H1 (cell line): ENCODE measurements around the gene PYURF. TPM values are rescaled to one million over a fixed set of nuclear protein-coding genes. Genes with fewer than 3 reads are reported as not detected.

Experiments
- CTCF ChIA-PET: fragments of 300-600 bp; sonication (Branson Sonifier 250); formaldehyde crosslinking; loops from one replicate; lab custom pipeline; 2021; ENCODE audit not compliant: partially characterized antibody; lab: Charles Lee
- POLR2A ChIA-PET: fragments of 300-600 bp; sonication (Branson Sonifier 250); formaldehyde crosslinking; loops from one replicate; lab custom pipeline; 2021; ENCODE audit warnings: inconsistent platforms; ENCODE audit not compliant: partially characterized antibody; lab: Charles Lee
- DNase-seq, 2 experiments: peaks; one replicate each; pipeline versions ENCODE4 v3.0.0 to v3.0.0-alpha.2; 2010 to 2022; ENCODE audit warnings: low spot score in 2 of 2, low read depth in 1 of 2, mixed read lengths in 1 of 2
- FAIRE-seq: peaks from 2 replicates; lab custom pipeline; 2011; peaks lifted over from hg19 to GRCh38; lab: Jason Lieb, UNC
- H2AFZ ChIP-seq: 2 replicates; pipeline ENCODE4 v1.8.1; 2012; ENCODE audit warnings: low read length, inconsistent platforms
- H2AK5ac ChIP-seq: 2 replicates; pipeline ENCODE4 v1.6.1; 2013; ENCODE audit warnings: low read depth, low read length
- H2BK120ac ChIP-seq: replicated peaks from 2 replicates; pipeline ENCODE3; 2013; ENCODE audit warnings: low read depth, low read length, inconsistent platforms
- H2BK12ac ChIP-seq: 2 replicates; pipeline ENCODE4 v1.6.1; 2013; ENCODE audit warnings: low read depth, low read length
- H2BK15ac ChIP-seq: 2 replicates; pipeline ENCODE4 v1.6.1; 2013; ENCODE audit warnings: low read length
- H2BK20ac ChIP-seq: 2 replicates; pipeline ENCODE4 v1.6.1; 2013; ENCODE audit warnings: low read length
- H2BK5ac ChIP-seq: 2 replicates; pipeline ENCODE4 v1.6.1; 2013; ENCODE audit warnings: low read depth, low read length
- H3K14ac ChIP-seq: 2 replicates; pipeline ENCODE4 v1.6.1; 2013; ENCODE audit warnings: inconsistent platforms; ENCODE audit not compliant: insufficient read length
- H3K18ac ChIP-seq: 2 replicates; pipeline ENCODE4 v1.6.1; 2013; ENCODE audit warnings: low read length; ENCODE audit errors: extremely low read depth
- H3K23ac ChIP-seq: 2 replicates; pipeline ENCODE4 v1.6.1; 2013; ENCODE audit warnings: inconsistent platforms; ENCODE audit not compliant: insufficient read length
- H3K23me2 ChIP-seq: 2 replicates; pipeline ENCODE4 v1.6.1; 2013; ENCODE audit warnings: low read depth, low read length
- H3K27ac ChIP-seq: 2 replicates; pipeline ENCODE4 v1.6.1; 2011; ENCODE audit warnings: low read depth, low read length, inconsistent platforms
- H3K27me3 ChIP-seq, 4 experiments: replicated peaks in 1 of 4; 1 replicate in 1 of 4; 2 replicates in 3 of 4; pipeline versions ENCODE4 v1.6.1 to v1.8.1; 2011 to 2013; ENCODE audit warnings: low read length in 3 of 4, mild to moderate bottlenecking in 3 of 4, inconsistent platforms in 2 of 4, mixed read lengths in 2 of 4, moderate library complexity in 1 of 4; ENCODE audit not compliant: control insufficient read depth in 3 of 4, insufficient read depth in 3 of 4; ENCODE audit errors: extremely low read depth in 1 of 4
- H3K36me3 ChIP-seq, 4 experiments: 2 replicates each; pipeline versions ENCODE4 v1.6.1 to v1.8.1; 2011 to 2013; ENCODE audit warnings: mild to moderate bottlenecking in 4 of 4, low read length in 3 of 4, moderate library complexity in 2 of 4, control low read depth in 1 of 4, inconsistent platforms in 1 of 4; ENCODE audit not compliant: insufficient read depth in 4 of 4, control insufficient read depth in 2 of 4
- H3K4ac ChIP-seq: replicated peaks from 2 replicates; pipeline ENCODE3; 2013; ENCODE audit warnings: low read length, low read depth, mixed read lengths, inconsistent platforms; ENCODE audit not compliant: insufficient read length
- H3K4me1 ChIP-seq, 4 experiments: replicated peaks in 1 of 4; 1 replicate in 1 of 4; 2 replicates in 3 of 4; pipeline versions ENCODE4 v1.6.1 to v1.8.1; 2011 to 2013; ENCODE audit warnings: low read length in 3 of 4, inconsistent platforms in 2 of 4, mixed read lengths in 1 of 4; ENCODE audit not compliant: insufficient read depth in 4 of 4, control insufficient read depth in 3 of 4
- H3K4me2 ChIP-seq, 2 experiments: 2 replicates each; pipeline versions ENCODE4 v1.6.1 to v1.8.1; 2011 to 2013; ENCODE audit warnings: low read depth in 2 of 2, low read length in 2 of 2, control low read depth in 1 of 2, inconsistent platforms in 1 of 2, mild to moderate bottlenecking in 1 of 2; ENCODE audit not compliant: insufficient read depth in 1 of 2
- H3K4me3 ChIP-seq, 4 experiments: fragments of 200-600, 300-600 bp in 1 of 4; sonication (generic), shearing (Covaris generic), sonication (Bioruptor Twin) in 1 of 4; 2 replicates each; pipeline versions ENCODE4 v1.5.1 to v1.8.1; 2011 to 2016; ENCODE audit warnings: low read length in 4 of 4, low read depth in 3 of 4, control low read depth in 2 of 4, inconsistent platforms in 2 of 4, mild to moderate bottlenecking in 2 of 4, mixed read lengths in 1 of 4, moderate library complexity in 1 of 4; ENCODE audit not compliant: insufficient read depth in 2 of 4; ENCODE audit errors: extremely low read depth in 1 of 4
- H3K56ac ChIP-seq: replicated peaks from 2 replicates; pipeline ENCODE3; 2013; ENCODE audit warnings: low read depth, mild to moderate bottlenecking, mixed read lengths, low read length, inconsistent platforms; ENCODE audit not compliant: insufficient read length
- H3K79me1 ChIP-seq: 2 replicates; pipeline ENCODE4 v1.6.1; 2013; ENCODE audit warnings: low read depth, low read length, control low read depth
- H3K79me2 ChIP-seq, 2 experiments: 2 replicates each; pipeline versions ENCODE4 v1.6.1 to v1.8.1; 2012 to 2013; ENCODE audit warnings: low read length in 2 of 2, mild to moderate bottlenecking in 2 of 2, inconsistent platforms in 1 of 2; ENCODE audit not compliant: insufficient read depth in 2 of 2, control insufficient read depth in 1 of 2
- H3K9ac ChIP-seq, 4 experiments: replicated peaks in 1 of 4; 1 replicate in 1 of 4; 2 replicates in 3 of 4; pipeline versions ENCODE4 v1.6.1 to v1.8.1; 2011 to 2013; ENCODE audit warnings: low read depth in 3 of 4, low read length in 3 of 4, control low read depth in 2 of 4, mild to moderate bottlenecking in 2 of 4, moderate library complexity in 2 of 4, inconsistent platforms in 1 of 4; ENCODE audit errors: extremely low read depth in 1 of 4
- H3K9me3 ChIP-seq, 2 experiments: 2 replicates each; pipeline versions ENCODE4 v1.6.1 to v1.8.1; 2012 to 2013; ENCODE audit warnings: mild to moderate bottlenecking in 2 of 2, moderate library complexity in 2 of 2, control low read depth in 1 of 2, inconsistent platforms in 1 of 2, low read depth in 1 of 2, low read length in 1 of 2, mixed read lengths in 1 of 2; ENCODE audit not compliant: insufficient read depth in 2 of 2
- H4K20me1 ChIP-seq, 2 experiments: replicated peaks in 1 of 2; 2 replicates each; pipeline versions ENCODE3 to v1.8.1; 2011 to 2013; ENCODE audit warnings: inconsistent platforms in 2 of 2, low read length in 2 of 2, mild to moderate bottlenecking in 1 of 2; ENCODE audit not compliant: insufficient read depth in 2 of 2, control insufficient read depth in 1 of 2
- H4K5ac ChIP-seq: 2 replicates; pipeline ENCODE4 v1.6.1; 2013; ENCODE audit warnings: low read length, low read depth, mixed read lengths, inconsistent platforms; ENCODE audit not compliant: insufficient read length
- H4K8ac ChIP-seq: 2 replicates; pipeline ENCODE4 v1.8.0; 2013; ENCODE audit warnings: mild to moderate bottlenecking, moderate library complexity, low read length, inconsistent platforms; ENCODE audit not compliant: insufficient read depth; ENCODE audit errors: extremely low read depth
- H4K91ac ChIP-seq: replicated peaks from 2 replicates; pipeline ENCODE3; 2013; ENCODE audit warnings: low read length, mixed read lengths, inconsistent platforms; ENCODE audit not compliant: insufficient read length
- CBX8 ChIP-seq: fragments of 300-800, 300-1000 bp; sonication (generic); IDR thresholded peaks from 2 replicates; pipeline ENCODE4 v1.7.1; 2016; ENCODE audit warnings: low read depth, low read length, borderline replicate concordance
- CHD2 ChIP-seq: IDR thresholded peaks from 2 replicates; pipeline ENCODE4 v1.6.1; 2012; ENCODE audit warnings: low read length, improper control_type of control experiment
- CTBP2 ChIP-seq: IDR thresholded peaks from 2 replicates; pipeline ENCODE4 v1.7.0; 2011; ENCODE audit warnings: borderline replicate concordance, mild to moderate bottlenecking, moderate library complexity, mixed read lengths, low read length; ENCODE audit not compliant: insufficient read depth, insufficient read length
- MAFK ChIP-seq: IDR thresholded peaks from 2 replicates; pipeline ENCODE4 v1.6.1; 2012; ENCODE audit warnings: low read depth, mild to moderate bottlenecking, improper control_type of control experiment, low read length
- NANOG ChIP-seq: IDR thresholded peaks from 2 replicates; pipeline ENCODE4 v1.6.1; 2011; ENCODE audit warnings: low read length, low read depth, mild to moderate bottlenecking, inconsistent platforms; ENCODE audit not compliant: insufficient read depth, poor library complexity, severe bottlenecking
- PHF8 ChIP-seq: fragments of 200-600 bp; sonication (generic); conservative IDR thresholded peaks from 2 replicates; pipeline ENCODE4 v1.7.1; 2012; ENCODE audit warnings: low read depth, mild to moderate bottlenecking, inconsistent platforms, low read length, moderate library complexity
- POU5F1 ChIP-seq: IDR thresholded peaks from 2 replicates; pipeline ENCODE4 v1.6.1; 2011; ENCODE audit warnings: low read depth, mild to moderate bottlenecking, low read length, moderate library complexity
- RAD21 ChIP-seq, 2 experiments: IDR thresholded peaks in 1 of 2; conservative IDR thresholded peaks in 1 of 2; 2 replicates each; pipeline ENCODE4 v1.6.1; 2011; ENCODE audit warnings: low read depth in 2 of 2, low read length in 2 of 2, improper control_type of control experiment in 1 of 2, inconsistent platforms in 1 of 2, mild to moderate bottlenecking in 1 of 2, moderate library complexity in 1 of 2
- SIRT6 ChIP-seq: IDR thresholded peaks from one replicate; pipeline ENCODE4 v1.7.1; 2012; ENCODE audit warnings: low read length, inconsistent platforms
- SIX5 ChIP-seq: IDR thresholded peaks from 2 replicates; pipeline ENCODE4 v1.6.1; 2011; ENCODE audit warnings: mild to moderate bottlenecking, low read depth, low read length
- SUZ12 ChIP-seq: fragments of 200-600 bp; sonication (generic); IDR thresholded peaks from 2 replicates; pipeline ENCODE4 v1.6.1; 2012; ENCODE audit warnings: mild to moderate bottlenecking, inconsistent platforms, low read length, moderate library complexity, mixed read lengths
- WGBS, 2 experiments: shearing (Covaris generic) in 1 of 2; methylation state at CpG; one replicate each; pipeline versions ENCODE4 v1.1.6 to v1.1.7; 2013 to 2015; ENCODE audit warnings: low lambda C conversion rate in 2 of 2, mixed read lengths in 2 of 2, inconsistent platforms in 1 of 2, low coverage in 1 of 2, missing lambda C conversion rate in 1 of 2; ENCODE audit not compliant: insufficient replicate concordance in 2 of 2, insufficient coverage in 1 of 2, insufficient read length in 1 of 2; ENCODE audit errors: extremely low coverage in 1 of 2, missing lambda C conversion rate in 1 of 2; 5-methylcytosine and 5-hydroxymethylcytosine counted together
- polyA plus RNA-seq, 7 experiments: library from polyadenylated mRNA; depleted of rRNA in 3 of 7; stranded (reverse) in 5 of 7; unstranded in 2 of 7; fragments of >200 nt in 5 of 7; fragments of 200-250 nt in 2 of 7; gene quantifications; 1 replicate in 5 of 7; 2 replicates in 1 of 7; 4 replicates in 1 of 7; pipeline versions ENCODE4 v1.2.1 to v1.2.3, GENCODE V29; 2011 to 2013; ENCODE audit warnings: missing spikeins in 2 of 7, mixed read lengths in 2 of 7
- total RNA-seq: library from RNA; stranded (reverse); fragmentation: NEBNext Ultra II Directional; extraction: Animal tissue kit (Norgen Biotek cat#: 25700); gene quantifications from 2 replicates; pipeline ENCODE4 v1.2.1, GENCODE V29; 2021
- TF ChIP-seq, protein P1 (sequence below): IDR thresholded peaks from 2 replicates; pipeline ENCODE4 v1.6.1; 2011; ENCODE audit warnings: low read depth, mild to moderate bottlenecking, low read length; ENCODE audit not compliant: insufficient read depth

Gene PYURF
- total and polyA plus RNA-seq, 2 of the 8 experiments (the other 6 are each of a cell fraction or from before 2014, with no cell fraction given), result 31.6 to 44.8 TPM

DNA sequence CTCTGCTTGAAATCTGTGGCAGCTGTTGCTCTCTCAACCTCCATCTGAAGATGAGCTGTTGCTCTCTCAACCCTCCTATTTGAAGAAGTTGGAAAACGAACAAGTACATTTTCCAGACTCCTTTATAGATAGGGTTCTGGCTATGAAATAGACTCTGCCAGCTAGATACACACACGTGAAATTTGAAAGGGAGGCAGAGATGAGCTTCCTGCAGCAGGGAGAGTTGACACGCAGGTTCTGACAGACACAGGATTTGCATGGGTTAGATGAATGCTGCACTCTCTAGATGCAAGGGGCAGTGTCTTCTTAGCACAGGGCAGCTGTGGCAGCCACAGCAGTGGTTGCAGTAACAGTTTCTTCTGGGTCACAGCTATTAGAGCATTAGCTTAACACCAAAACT is 8.0 kb upstream of the PYURF start:
- no peak overlapping the region for H3K27ac ChIP-seq
- H3K4me1 ChIP-seq, result peaks cover 0 to 14% (median 4%) of the 10 kb centered on the region in 4 experiments; a peak in 4 of 7 replicates
- POLR2A ChIA-PET, result interaction anchor here (4.0 kb wide), 1 partner anchor 8 kb away, joined by 17 read pairs; the partner anchor contains the start of gene PYURF
- H3K56ac ChIP-seq, result no peak overlapping the region
- no peak overlapping the region for H3K9ac ChIP-seq
- no peaks in the 10 kb centered on the region for H3K36me3 ChIP-seq
- no peak overlapping the region for H3K23ac ChIP-seq
- H2BK120ac ChIP-seq, result no peak overlapping the region
- DNase-seq, result no peak
- H4K8ac ChIP-seq, result no peak overlapping the region
- H3K23me2 ChIP-seq, result no peaks in the 10 kb centered on the region
- peak overlapping the region in 2 of 4 experiments; percentile 26 to 35; a peak in 4 of 8 replicates for H3K4me3 ChIP-seq
- no peak overlapping the region for H2BK20ac ChIP-seq
- H2AK5ac ChIP-seq, result no peak overlapping the region
- peak overlapping the region; percentile 88; the same call in 1 of the 2 replicates for H2AFZ ChIP-seq
- no peak overlapping the region for H2BK12ac ChIP-seq
- no peaks in the 10 kb centered on the region for H3K9me3 ChIP-seq
- no peaks in the 10 kb centered on the region for H3K79me1 ChIP-seq
- H4K20me1 ChIP-seq, result no peaks in the 10 kb centered on the region
- H3K18ac ChIP-seq, result no peak overlapping the region
- peaks cover 0 to 17% of the 10 kb centered on the region in 2 experiments; a peak in 2 of 4 replicates for H3K79me2 ChIP-seq
- H4K5ac ChIP-seq, result no peak overlapping the region
- no peaks in the 10 kb centered on the region for H3K27me3 ChIP-seq
- 0 out of 2 replicates have a peak overlapping the region, but pooled peaks have one; percentile 13 for H2BK15ac ChIP-seq
- no peak for FAIRE-seq
- CTCF ChIA-PET, result interaction anchor here (0.8 to 2.7 kb wide), 9 partner anchors 9 to 312 kb away, joined by 3 to 15 read pairs (median 4); no protein-coding TSS in a partner anchor
- H3K14ac ChIP-seq, result no peak overlapping the region
- peak overlapping the region; percentile 52 for H4K91ac ChIP-seq
- 43% methylated on average over 3 of the region's 3 CpGs; no CpG with 5 or more reads in 1 of the 2 experiments for WGBS, 2 experiments
- H3K4me2 ChIP-seq, result peak overlapping the region; percentile 40 to 50
- no peak overlapping the region for H3K4ac ChIP-seq
- H2BK5ac ChIP-seq, result peak overlapping the region; percentile 73; the same call in 1 of the 2 replicates
- no peak for TF ChIP-seq CHD2
- no peak for TF ChIP-seq CBX8
- TF ChIP-seq SUZ12, result no peak
- TF ChIP-seq RAD21 (IDR thresholded peaks at IDR 0.05 in 1 of 2, conservative IDR thresholded peaks at IDR 0.05 in 1 of 2; ENCODE audit: low read depth in 2 of 2, low read length in 2 of 2), result no peak
- no peak for TF ChIP-seq CTBP2
- no peak for TF ChIP-seq PHF8
- TF ChIP-seq, protein P1, sequence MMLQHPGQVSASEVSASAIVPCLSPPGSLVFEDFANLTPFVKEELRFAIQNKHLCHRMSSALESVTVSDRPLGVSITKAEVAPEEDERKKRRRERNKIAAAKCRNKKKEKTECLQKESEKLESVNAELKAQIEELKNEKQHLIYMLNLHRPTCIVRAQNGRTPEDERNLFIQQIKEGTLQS, result no peak
- TF ChIP-seq SIRT6, result no peak
- TF ChIP-seq POU5F1, result no peak
- TF ChIP-seq SIX5, result no peak
- TF ChIP-seq NANOG, result no peak
- TF ChIP-seq MAFK, result no peak
